ENCODE measurements around the gene ZRANB2.
A peak's percentile ranks its signal among the peaks of the same experiment; 100 is the strongest.

The ZRANB2 gene

DNA sequence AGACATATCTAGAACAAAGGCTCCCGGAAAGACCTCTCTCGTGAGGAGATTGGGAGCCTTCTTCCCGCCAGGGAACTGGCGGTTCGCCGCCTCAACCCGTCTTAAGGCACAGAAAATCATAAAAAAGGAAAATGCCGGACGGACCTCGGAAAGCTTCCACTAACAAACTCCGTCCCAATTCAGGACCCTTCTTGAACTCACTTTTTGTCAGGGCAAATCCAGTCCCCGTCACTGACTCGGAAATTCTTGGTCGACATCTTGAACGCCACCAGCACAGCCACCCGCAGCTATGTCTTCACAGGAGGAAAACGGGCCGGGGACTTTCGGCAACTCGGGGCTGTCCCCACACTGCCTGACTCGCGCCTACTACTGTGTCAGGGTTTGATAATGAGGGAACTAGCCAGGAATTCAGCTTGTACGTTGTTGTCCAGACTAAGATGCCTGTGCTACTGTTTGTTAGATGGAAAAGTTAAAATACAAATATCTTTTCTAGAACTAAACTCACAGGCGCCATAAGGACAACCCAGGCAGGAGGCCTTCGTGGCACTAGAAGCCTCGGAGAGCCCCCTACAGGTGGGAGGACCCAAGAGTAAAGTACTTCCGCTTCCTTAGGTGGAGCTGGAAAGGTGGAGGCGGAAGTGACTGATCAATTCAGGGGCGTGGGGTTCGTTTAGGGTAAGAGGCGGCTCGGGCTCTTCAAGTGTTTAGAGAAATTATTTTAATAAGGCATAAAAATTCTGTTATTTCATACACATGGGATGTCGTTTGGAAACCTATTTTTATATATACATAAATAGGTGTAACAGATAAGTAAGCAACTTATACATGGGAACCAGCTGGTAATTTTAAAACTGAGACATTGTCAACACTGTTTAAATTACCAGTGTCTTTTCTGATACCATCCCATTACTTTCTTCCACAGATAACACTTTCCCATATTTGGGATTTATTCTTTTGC is at the start of gene ZRANB2 (continued):
- TF ChIP-seq ZNF157 (tag by site-specific recombination; IDR thresholded peaks at IDR 0.05) (no peak), ZNF473 (tag by site-specific recombination; IDR thresholded peaks at IDR 0.05) (no peak), ZNF133 (tag by site-specific recombination; IDR thresholded peaks at IDR 0.05) (no peak), MYNN (tag by site-specific recombination; IDR thresholded peaks at IDR 0.05; ENCODE audit: borderline replicate concordance) (no peak), ZSCAN16 (tag by site-specific recombination; IDR thresholded peaks at IDR 0.05) (no peak), ZNF677 (tag by site-specific recombination; IDR thresholded peaks at IDR 0.05) (no peak), ZNF248 (tag by site-specific recombination; IDR thresholded peaks at IDR 0.05) (no peak), ZNF544 (tag by site-specific recombination; IDR thresholded peaks at IDR 0.05) (no peak), ZNF138 (tag by site-specific recombination; IDR thresholded peaks at IDR 0.05; ENCODE audit: borderline replicate concordance) (no peak), KLF16 (tag by site-specific recombination; IDR thresholded peaks at IDR 0.05) (no peak), ZNF585B (tag by site-specific recombination; IDR thresholded peaks at IDR 0.05) (no peak), ZNF629 (tag by site-specific recombination; IDR thresholded peaks at IDR 0.05) (peak; percentile 74), REPIN1 (tag by site-specific recombination; IDR thresholded peaks at IDR 0.05; ENCODE audit: low read depth) (no peak), OSR2 (tag by site-specific recombination; IDR thresholded peaks at IDR 0.05) (no peak), MZF1 (tag by site-specific recombination; IDR thresholded peaks at IDR 0.05; ENCODE audit: borderline replicate concordance) (0 out of 2 replicates have a peak, but pooled peaks have one; percentile 13), ZNF610 (tag by site-specific recombination; IDR thresholded peaks at IDR 0.05; ENCODE audit: borderline replicate concordance) (0 out of 2 replicates have a peak, but pooled peaks have one; percentile 15), ZNF16 (tag by site-specific recombination; IDR thresholded peaks at IDR 0.05; ENCODE audit: low read depth) (no peak), ZNF560 (tag by site-specific recombination; IDR thresholded peaks at IDR 0.05; ENCODE audit: borderline replicate concordance) (no peak)
- TF ChIP-seq, protein P1, sequence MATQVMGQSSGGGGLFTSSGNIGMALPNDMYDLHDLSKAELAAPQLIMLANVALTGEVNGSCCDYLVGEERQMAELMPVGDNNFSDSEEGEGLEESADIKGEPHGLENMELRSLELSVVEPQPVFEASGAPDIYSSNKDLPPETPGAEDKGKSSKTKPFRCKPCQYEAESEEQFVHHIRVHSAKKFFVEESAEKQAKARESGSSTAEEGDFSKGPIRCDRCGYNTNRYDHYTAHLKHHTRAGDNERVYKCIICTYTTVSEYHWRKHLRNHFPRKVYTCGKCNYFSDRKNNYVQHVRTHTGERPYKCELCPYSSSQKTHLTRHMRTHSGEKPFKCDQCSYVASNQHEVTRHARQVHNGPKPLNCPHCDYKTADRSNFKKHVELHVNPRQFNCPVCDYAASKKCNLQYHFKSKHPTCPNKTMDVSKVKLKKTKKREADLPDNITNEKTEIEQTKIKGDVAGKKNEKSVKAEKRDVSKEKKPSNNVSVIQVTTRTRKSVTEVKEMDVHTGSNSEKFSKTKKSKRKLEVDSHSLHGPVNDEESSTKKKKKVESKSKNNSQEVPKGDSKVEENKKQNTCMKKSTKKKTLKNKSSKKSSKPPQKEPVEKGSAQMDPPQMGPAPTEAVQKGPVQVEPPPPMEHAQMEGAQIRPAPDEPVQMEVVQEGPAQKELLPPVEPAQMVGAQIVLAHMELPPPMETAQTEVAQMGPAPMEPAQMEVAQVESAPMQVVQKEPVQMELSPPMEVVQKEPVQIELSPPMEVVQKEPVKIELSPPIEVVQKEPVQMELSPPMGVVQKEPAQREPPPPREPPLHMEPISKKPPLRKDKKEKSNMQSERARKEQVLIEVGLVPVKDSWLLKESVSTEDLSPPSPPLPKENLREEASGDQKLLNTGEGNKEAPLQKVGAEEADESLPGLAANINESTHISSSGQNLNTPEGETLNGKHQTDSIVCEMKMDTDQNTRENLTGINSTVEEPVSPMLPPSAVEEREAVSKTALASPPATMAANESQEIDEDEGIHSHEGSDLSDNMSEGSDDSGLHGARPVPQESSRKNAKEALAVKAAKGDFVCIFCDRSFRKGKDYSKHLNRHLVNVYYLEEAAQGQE (tag by site-specific recombination; IDR thresholded peaks at IDR 0.05): 0 out of 2 replicates have a peak, but pooled peaks have one; percentile 21
- TF ChIP-seq, protein P2, sequence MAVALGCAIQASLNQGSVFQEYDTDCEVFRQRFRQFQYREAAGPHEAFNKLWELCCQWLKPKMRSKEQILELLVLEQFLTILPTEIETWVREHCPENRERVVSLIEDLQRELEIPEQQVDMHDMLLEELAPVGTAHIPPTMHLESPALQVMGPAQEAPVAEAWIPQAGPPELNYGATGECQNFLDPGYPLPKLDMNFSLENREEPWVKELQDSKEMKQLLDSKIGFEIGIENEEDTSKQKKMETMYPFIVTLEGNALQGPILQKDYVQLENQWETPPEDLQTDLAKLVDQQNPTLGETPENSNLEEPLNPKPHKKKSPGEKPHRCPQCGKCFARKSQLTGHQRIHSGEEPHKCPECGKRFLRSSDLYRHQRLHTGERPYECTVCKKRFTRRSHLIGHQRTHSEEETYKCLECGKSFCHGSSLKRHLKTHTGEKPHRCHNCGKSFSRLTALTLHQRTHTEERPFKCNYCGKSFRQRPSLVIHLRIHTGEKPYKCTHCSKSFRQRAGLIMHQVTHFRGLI (tag by site-specific recombination; IDR thresholded peaks at IDR 0.05): peak; percentile 57; the same call in 1 of the 2 replicates
- TF ChIP-seq, protein P3, sequence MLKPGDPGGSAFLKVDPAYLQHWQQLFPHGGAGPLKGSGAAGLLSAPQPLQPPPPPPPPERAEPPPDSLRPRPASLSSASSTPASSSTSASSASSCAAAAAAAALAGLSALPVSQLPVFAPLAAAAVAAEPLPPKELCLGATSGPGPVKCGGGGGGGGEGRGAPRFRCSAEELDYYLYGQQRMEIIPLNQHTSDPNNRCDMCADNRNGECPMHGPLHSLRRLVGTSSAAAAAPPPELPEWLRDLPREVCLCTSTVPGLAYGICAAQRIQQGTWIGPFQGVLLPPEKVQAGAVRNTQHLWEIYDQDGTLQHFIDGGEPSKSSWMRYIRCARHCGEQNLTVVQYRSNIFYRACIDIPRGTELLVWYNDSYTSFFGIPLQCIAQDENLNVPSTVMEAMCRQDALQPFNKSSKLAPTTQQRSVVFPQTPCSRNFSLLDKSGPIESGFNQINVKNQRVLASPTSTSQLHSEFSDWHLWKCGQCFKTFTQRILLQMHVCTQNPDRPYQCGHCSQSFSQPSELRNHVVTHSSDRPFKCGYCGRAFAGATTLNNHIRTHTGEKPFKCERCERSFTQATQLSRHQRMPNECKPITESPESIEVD (tag by site-specific recombination; IDR thresholded peaks at IDR 0.05): no peak
- TF ChIP-seq, protein P4, sequence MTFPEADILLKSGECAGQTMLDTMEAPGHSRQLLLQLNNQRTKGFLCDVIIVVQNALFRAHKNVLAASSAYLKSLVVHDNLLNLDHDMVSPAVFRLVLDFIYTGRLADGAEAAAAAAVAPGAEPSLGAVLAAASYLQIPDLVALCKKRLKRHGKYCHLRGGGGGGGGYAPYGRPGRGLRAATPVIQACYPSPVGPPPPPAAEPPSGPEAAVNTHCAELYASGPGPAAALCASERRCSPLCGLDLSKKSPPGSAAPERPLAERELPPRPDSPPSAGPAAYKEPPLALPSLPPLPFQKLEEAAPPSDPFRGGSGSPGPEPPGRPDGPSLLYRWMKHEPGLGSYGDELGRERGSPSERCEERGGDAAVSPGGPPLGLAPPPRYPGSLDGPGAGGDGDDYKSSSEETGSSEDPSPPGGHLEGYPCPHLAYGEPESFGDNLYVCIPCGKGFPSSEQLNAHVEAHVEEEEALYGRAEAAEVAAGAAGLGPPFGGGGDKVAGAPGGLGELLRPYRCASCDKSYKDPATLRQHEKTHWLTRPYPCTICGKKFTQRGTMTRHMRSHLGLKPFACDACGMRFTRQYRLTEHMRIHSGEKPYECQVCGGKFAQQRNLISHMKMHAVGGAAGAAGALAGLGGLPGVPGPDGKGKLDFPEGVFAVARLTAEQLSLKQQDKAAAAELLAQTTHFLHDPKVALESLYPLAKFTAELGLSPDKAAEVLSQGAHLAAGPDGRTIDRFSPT (tag by site-specific recombination; IDR thresholded peaks at IDR 0.05): no peak
- TF ChIP-seq, protein P5, sequence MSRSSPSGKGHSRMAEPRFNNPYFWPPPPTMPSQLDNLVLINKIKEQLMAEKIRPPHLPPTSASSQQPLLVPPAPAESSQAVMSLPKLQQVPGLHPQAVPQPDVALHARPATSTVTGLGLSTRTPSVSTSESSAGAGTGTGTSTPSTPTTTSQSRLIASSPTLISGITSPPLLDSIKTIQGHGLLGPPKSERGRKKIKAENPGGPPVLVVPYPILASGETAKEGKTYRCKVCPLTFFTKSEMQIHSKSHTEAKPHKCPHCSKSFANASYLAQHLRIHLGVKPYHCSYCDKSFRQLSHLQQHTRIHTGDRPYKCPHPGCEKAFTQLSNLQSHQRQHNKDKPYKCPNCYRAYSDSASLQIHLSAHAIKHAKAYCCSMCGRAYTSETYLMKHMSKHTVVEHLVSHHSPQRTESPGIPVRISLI (tag by site-specific recombination; IDR thresholded peaks at IDR 0.05): no peak
- TF ChIP-seq, protein P6, sequence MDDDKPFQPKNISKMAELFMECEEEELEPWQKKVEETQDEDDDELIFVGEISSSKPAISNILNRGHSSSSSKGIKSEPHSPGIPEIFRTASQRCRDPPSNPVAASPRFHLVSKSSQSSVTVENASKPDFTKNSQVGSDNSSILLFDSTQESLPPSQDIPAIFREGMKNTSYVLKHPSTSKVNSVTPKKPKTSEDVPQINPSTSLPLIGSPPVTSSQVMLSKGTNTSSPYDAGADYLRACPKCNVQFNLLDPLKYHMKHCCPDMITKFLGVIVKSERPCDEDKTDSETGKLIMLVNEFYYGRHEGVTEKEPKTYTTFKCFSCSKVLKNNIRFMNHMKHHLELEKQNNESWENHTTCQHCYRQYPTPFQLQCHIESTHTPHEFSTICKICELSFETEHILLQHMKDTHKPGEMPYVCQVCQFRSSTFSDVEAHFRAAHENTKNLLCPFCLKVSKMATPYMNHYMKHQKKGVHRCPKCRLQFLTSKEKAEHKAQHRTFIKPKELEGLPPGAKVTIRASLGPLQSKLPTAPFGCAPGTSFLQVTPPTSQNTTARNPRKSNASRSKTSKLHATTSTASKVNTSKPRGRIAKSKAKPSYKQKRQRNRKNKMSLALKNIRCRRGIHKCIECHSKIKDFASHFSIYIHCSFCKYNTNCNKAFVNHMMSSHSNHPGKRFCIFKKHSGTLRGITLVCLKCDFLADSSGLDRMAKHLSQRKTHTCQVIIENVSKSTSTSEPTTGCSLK (tag by site-specific recombination; IDR thresholded peaks at IDR 0.05): no peak
